H7 (cell line): ENCODE measurements around the gene ZNF774. TPM values are rescaled to one million over a fixed set of nuclear protein-coding genes. Genes with fewer than 3 reads are reported as not detected.
"Not testable (repeated sequence)": the region's sequence is repeated elsewhere in the genome, so short reads cannot be mapped to it uniquely, and the experiment has no call there.

Source experiments
- DNase-seq: peaks from one replicate; pipeline ENCODE4 v3.0.0; 2012
- H3K27me3 ChIP-seq: 2 replicates; pipeline ENCODE4 v1.6.0; 2011; ENCODE audit warnings: mild to moderate bottlenecking, low read length; ENCODE audit not compliant: control insufficient read depth, insufficient read depth
- H3K36me3 ChIP-seq: replicated peaks from 2 replicates; pipeline ENCODE4 v1.5.1; 2011; ENCODE audit warnings: low read length; ENCODE audit not compliant: control insufficient read depth, insufficient read depth
- H3K4me3 ChIP-seq: 2 replicates; pipeline ENCODE4 v1.5.1; 2011; ENCODE audit warnings: low read depth, mild to moderate bottlenecking, control low read depth, low read length, moderate library complexity; ENCODE audit not compliant: insufficient read depth
- total RNA-seq: library from RNA; depleted of rRNA; stranded (reverse); fragments of >200 nt; shearing (Covaris generic); gene quantifications from 2 replicates; pipeline ENCODE4 v1.2.3, GENCODE V29; 2014; rRNA removed

The ZNF774 gene
- total RNA-seq, 1 experiment from 2014 or later = 0.73 TPM

DNA sequence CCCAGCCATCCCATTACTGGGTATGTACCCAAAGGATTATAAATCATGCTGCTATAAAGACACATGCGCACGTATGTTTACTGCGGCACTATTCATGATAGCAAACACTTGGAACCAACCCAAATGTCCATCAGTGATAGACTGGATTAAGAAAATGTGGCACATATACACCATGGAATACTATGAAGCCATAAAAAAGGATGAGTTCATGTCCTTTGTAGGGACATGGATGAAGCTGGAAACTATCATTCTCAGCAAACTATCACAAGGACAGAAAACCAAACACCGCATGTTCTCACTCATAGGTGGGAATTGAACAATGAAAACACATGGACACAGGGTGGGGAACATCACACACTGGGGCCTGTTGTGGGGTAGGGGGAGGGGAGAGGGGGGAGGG, 58.2 kb downstream of the ZNF774 start:
- H3K27me3 ChIP-seq, H3K36me3 ChIP-seq, DNase-seq, H3K4me3 ChIP-seq: not testable (repeated sequence)

- no peak for DNase-seq
- H3K27me3 ChIP-seq = no peaks in the 10 kb centered on the region
- no peak overlapping the region for H3K4me3 ChIP-seq
- H3K36me3 ChIP-seq = no peaks in the 10 kb centered on the region
Measured at GRCh38 chr15:90411176-90411575, 59.1 kb downstream of the ZNF774 start.

Other genes with a start within 250 kb of the ZNF774 start
- 67.6 and 74.4 TPM in 2 replicates for gene IDH2, start 249.8 kb upstream of the ZNF774 start, total RNA-seq
- 53.0 and 61.0 TPM in 2 replicates for gene SEMA4B, start 151.0 kb upstream of the ZNF774 start, total RNA-seq
- gene CIB1, start 118.3 kb upstream of the ZNF774 start, total RNA-seq = 16.3 and 21.2 TPM in 2 replicates
- 5.2 and 5.8 TPM in 2 replicates for gene GDPGP1, start 118.1 kb upstream of the ZNF774 start, total RNA-seq
- gene TTLL13, start 102.7 kb upstream of the ZNF774 start, total RNA-seq = 0.07 and 0.14 TPM in 2 replicates
- 66.6 and 72.9 TPM in 2 replicates for gene NGRN, start 86.6 kb upstream of the ZNF774 start, total RNA-seq
- gene IQGAP1, start 36.0 kb downstream of the ZNF774 start, total RNA-seq = 74.7 and 87.6 TPM in 2 replicates
- gene CRTC3, start 177.6 kb downstream of the ZNF774 start, total RNA-seq = 3.3 and 6.0 TPM in 2 replicates